ENCODE measurements around the gene VPS36.

DNA sequence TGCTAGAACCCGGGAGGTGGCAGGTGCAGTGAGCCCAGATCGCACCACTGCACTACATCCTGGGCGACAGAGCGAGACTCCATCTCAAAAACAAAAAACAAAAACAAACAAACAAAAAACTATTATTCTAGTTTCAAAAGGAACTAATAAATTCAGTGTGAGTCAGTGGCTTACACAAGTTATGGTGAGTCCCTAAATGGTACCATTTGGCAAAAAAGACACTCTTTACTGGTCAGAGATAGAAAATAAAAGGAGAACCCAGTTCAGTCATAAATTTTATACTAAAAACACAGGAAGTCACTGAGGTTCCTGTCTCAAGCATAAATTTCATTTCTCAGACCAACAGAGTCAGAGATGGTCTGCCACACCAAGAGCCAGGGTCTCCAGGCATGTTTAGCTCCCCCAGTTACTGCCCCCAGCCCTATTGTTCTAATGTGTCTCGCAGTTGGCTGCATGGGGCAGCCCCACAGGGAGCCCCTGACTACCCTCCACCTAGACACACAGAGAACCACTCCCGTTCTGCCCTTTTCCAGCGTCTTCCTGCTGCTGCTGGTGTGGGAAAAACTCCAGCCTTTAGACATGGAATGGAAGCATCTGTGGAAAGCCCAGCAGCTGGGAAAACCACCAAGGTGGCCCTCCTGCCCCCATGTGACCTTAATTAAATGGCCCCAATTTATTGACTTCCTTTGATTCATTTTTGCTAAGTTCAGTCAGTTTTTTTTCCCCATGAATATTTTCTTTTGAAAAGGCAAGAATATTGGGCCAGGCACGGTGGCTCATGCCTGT, 56.7 kb downstream of the VPS36 start:
- TF ChIP-seq, protein P1, sequence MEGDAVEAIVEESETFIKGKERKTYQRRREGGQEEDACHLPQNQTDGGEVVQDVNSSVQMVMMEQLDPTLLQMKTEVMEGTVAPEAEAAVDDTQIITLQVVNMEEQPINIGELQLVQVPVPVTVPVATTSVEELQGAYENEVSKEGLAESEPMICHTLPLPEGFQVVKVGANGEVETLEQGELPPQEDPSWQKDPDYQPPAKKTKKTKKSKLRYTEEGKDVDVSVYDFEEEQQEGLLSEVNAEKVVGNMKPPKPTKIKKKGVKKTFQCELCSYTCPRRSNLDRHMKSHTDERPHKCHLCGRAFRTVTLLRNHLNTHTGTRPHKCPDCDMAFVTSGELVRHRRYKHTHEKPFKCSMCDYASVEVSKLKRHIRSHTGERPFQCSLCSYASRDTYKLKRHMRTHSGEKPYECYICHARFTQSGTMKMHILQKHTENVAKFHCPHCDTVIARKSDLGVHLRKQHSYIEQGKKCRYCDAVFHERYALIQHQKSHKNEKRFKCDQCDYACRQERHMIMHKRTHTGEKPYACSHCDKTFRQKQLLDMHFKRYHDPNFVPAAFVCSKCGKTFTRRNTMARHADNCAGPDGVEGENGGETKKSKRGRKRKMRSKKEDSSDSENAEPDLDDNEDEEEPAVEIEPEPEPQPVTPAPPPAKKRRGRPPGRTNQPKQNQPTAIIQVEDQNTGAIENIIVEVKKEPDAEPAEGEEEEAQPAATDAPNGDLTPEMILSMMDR (IDR thresholded peaks at IDR 0.05), result no peak
- TF ChIP-seq POLR2A (IDR thresholded peaks at IDR 0.05), result no peak
- TF ChIP-seq POLR2AphosphoS5 (IDR thresholded peaks at IDR 0.05), result no peak

Data from breast epithelium (tissue), 3 donors.